ENCODE data around the gene ATG9A. TPM values are rescaled to one million over a fixed set of nuclear protein-coding genes. Genes with fewer than 3 reads are reported as not detected.
A peak's percentile ranks its signal among the peaks of the same experiment; 100 is the strongest.

Gene ATG9A
- total RNA-seq, 1 donor from 2014 or later: 52.9 TPM

DNA sequence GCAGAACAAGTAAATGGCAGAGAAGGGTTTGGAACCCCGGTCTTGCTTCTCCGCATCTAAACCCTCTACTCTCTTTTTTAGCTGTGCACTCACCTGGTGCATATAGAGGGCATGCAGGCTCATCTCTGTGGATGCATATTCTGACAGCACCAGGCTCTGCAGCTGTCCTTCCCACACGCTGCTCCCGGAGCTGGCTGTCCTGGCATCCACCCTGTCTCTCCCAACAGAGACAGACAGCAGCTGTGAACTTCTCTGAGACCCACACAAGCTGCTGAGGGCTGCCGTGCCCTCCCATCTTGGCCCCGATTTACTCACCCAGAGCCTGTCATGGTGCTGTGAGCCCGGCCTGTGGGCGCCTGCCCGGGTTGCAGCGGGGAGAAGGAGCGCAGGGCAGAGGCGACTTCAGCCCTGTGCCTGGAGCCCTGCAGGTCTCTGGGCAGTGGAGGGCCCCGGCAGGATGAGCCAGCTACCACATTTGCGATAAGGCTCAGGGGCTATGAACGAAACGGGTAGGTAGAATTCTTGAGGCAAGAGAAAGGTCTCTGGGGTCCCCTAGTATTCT is 7.4 kb downstream of the ATG9A start:
- TF ChIP-seq, protein P1, sequence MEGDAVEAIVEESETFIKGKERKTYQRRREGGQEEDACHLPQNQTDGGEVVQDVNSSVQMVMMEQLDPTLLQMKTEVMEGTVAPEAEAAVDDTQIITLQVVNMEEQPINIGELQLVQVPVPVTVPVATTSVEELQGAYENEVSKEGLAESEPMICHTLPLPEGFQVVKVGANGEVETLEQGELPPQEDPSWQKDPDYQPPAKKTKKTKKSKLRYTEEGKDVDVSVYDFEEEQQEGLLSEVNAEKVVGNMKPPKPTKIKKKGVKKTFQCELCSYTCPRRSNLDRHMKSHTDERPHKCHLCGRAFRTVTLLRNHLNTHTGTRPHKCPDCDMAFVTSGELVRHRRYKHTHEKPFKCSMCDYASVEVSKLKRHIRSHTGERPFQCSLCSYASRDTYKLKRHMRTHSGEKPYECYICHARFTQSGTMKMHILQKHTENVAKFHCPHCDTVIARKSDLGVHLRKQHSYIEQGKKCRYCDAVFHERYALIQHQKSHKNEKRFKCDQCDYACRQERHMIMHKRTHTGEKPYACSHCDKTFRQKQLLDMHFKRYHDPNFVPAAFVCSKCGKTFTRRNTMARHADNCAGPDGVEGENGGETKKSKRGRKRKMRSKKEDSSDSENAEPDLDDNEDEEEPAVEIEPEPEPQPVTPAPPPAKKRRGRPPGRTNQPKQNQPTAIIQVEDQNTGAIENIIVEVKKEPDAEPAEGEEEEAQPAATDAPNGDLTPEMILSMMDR (conservative IDR thresholded peaks at IDR 0.05): no peak
- Mint-ChIP-seq H3K27me3 (no peaks in the 10 kb centered on the region), H3K36me3 (peaks cover 20% of the 10 kb centered on the region), H3K9me3 (no peaks in the 10 kb centered on the region), H3K4me3 (no peak overlapping the region), H3K27ac (no peak overlapping the region), H3K4me1 (ENCODE audit: unreplicated experiment) (peaks cover 14% of the 10 kb centered on the region)
- no peak for DNase-seq (ENCODE audit: extremely low spot score, unreplicated experiment)

DNA sequence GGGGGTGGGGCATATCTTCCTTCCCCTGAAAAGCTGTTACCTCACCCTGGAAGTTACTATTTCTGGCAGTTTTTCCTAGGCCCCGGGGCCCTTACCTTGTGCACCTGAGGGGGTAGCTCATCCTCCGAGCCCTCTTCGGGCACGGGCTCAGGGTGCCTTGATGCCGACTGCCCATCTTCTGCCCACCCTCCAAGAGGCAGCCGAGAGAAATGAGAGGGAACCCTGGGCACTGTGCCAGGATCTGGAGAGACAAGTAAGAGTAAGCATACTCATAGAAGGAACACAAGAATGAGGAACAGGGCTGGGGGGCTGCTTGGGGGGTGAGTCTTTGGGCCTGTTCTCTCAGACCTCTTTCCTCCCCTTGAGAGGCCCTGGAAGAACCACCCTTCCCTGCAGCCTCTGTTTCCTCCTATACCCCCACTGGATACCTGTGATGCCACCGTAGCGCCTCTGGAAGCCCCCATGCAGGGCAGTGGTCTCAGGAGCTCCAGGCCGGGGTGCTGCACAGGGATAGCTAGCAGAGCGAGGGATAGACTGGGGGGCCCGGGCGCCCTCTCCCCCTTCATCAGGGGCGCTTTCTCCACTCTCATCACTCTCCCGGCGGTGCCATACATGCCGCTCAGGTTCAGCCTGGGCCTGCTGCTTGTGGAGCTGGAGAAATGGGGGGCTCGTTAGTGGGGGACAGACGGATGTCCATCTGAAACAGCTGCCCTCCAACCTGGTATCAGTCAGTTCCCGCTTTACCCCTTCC is 8.6 kb downstream of the ATG9A start:
- peaks cover 16% of the 10 kb centered on the region for H3K36me3 Mint-ChIP-seq

DNA sequence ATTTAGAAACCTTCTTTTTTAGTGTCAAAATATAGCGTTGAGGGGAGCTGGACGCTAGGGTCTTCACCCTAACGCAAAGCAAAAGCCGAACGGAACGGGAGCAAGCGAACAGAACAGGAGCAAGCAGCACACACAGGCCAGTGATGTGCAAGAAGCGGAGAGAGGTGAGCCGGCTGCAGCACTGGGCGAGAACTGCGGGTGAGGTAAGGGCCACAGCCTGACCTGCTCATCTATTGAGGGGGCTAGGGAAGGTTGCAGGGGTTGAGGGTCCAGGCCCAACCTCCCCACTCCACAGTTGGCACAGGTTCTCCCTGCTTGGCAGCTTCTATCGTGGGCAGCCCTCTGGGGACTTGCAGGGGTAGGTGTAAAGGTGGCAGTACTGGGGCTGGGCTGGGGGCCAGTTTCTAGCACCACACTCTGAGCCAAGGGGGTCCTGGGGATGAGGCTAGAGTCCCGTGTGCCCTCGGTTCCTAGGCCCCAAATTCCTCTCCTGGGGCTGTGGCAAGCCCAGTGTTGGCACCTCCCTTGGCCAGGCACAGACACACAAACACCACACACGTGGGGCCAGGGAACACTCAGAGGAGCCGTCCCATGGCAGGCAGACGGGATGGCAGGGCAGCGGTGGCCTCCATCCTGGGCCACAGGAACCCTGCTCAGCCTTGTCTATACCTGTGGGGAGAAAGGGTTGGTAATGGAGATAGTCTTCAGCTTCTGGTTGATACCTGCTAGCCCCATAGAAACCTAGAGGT is 9.5 kb downstream of the ATG9A start:
- no peak overlapping the region for H3K27ac Mint-ChIP-seq
- H3K4me3 Mint-ChIP-seq: peak overlapping the region; percentile 22
- peaks cover 11% of the 10 kb centered on the region for H3K36me3 Mint-ChIP-seq
- no peaks in the 10 kb centered on the region for H3K9me3 Mint-ChIP-seq
- TF ChIP-seq, protein P1 (conservative IDR thresholded peaks at IDR 0.05): no peak
- H3K4me1 Mint-ChIP-seq (ENCODE audit: unreplicated experiment): peaks cover 15% of the 10 kb centered on the region
- H3K27me3 Mint-ChIP-seq: no peaks in the 10 kb centered on the region
- DNase-seq (ENCODE audit: extremely low spot score, unreplicated experiment): no peak

More for the DNA sequence above, 8.6 kb downstream of the ATG9A start:
- Mint-ChIP-seq H3K9me3 (no peaks in the 10 kb centered on the region), H3K4me3 (peak overlapping the region; percentile 2), H3K4me1 (ENCODE audit: unreplicated experiment) (peaks cover 14% of the 10 kb centered on the region), H3K27ac (no peak overlapping the region), H3K27me3 (no peaks in the 10 kb centered on the region)
- DNase-seq (ENCODE audit: extremely low spot score, unreplicated experiment): no peak
- TF ChIP-seq, protein P1 (conservative IDR thresholded peaks at IDR 0.05): no peak

DNA sequence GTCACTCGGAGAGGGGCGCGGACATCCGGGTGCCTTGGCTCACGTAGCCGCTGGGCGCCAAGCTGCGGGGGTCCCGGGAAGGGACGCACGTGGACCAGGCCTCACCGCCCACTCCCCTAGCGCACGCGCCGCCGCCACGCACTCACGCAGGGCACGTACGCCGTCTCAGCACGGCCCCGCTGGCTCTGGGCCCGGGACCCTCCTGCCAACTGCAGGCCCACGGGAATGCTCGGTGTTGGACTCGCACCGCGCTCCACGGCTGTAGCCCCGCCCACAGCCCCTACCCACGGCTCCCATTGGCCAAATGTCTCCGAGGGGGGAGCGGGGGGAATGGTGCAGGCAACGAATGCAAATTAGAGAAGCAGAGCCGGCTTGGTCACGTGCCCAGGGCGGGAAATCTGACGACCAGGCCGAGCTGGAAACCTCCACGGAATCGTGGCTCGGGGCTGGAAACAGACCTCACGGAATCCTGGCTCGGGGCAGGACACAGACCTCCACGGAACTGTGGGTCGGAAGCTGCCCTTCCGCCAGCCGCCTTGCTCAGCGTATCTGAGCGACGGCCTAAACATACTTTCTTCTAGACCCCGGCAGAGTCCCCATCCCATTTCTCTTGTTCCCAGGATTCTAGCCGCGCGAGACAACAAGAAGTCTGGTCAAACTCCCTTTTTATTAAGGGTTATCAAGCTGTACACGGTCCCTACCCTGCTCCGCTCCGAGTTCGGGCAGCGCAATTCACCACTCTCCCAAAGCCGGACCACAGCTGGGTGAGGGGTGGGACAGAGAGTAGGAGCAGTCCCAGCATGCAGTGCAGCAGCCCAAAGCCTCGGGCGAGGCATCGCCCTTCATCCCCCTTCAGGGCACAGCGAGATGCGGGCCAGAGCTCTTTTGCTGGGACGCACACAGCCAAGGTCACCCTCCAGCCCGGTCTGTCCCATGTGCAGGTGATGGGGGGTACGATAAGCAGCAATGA is 10.4 kb downstream of the ATG9A start, which contains the start of gene ABCB6:
ABCB6 (minus strand) TSS at position 227 of the 970 bp plus-strand sequence. CDS start 285 bp downstream, outside the sequence.
- H3K27ac Mint-ChIP-seq: peak within 1 kb of the TSS; percentile 99
- H3K9me3 Mint-ChIP-seq: no peaks in the 10 kb centered on the region
- H3K4me3 Mint-ChIP-seq: peak within 1 kb of the TSS; percentile 95
- TF ChIP-seq, protein P1 (conservative IDR thresholded peaks at IDR 0.05): no peak
- H3K27me3 Mint-ChIP-seq: no peaks in the 10 kb centered on the region
- peaks cover 18% of the 10 kb centered on the region for H3K4me1 Mint-ChIP-seq (ENCODE audit: unreplicated experiment)
- peaks cover 8% of the 10 kb centered on the region for H3K36me3 Mint-ChIP-seq
- peak; percentile 94 for DNase-seq (ENCODE audit: extremely low spot score, unreplicated experiment)

Data from type B pancreatic cell (in vitro differentiated cells).